HepG2 (cell line): ENCODE measurements around the gene EML2. TPM values are rescaled to one million over a fixed set of nuclear protein-coding genes. Genes with fewer than 3 reads are reported as not detected.
A peak's percentile ranks its signal among the peaks of the same experiment; 100 is the strongest.

Experiments
- ATAC-seq: fragments of 200-7000 bp; cut with Tn5 transposase; 3 replicates; pipeline ENCODE4 v1.9.1; 2020; ENCODE audit warnings: mild to moderate bottlenecking, moderate library complexity
- BruUV-seq: library from RNA; stranded (reverse); fragments of 400-500 nt; replicated peaks from 2 replicates; lab custom pipeline; 2021; lab: Mats Ljungman, UMichigan
- CTCF ChIA-PET: fragments of 300-600 bp; formaldehyde crosslinking; extraction: SDS; loops from one replicate; lab custom pipeline; 2021; ENCODE audit warnings: low total read pairs, inconsistent platforms, low intra/inter-chr PET ratio; lab: Yijun Ruan, JAX
- POLR2A ChIA-PET: fragments of 350-600 bp; sonication (Branson Sonifier 250); formaldehyde crosslinking; loops from one replicate; lab custom pipeline; 2020; ENCODE audit warnings: antibody characterized with exemption, inconsistent platforms; lab: Yijun Ruan, JAX
- DNase-seq: peaks from one replicate; pipeline ENCODE4 v3.0.0-alpha.2; 2015; ENCODE audit warnings: low spot score
- FAIRE-seq: peaks from 3 replicates; lab custom pipeline; 2011; peaks lifted over from hg19 to GRCh38; lab: Jason Lieb, UNC
- H2AFZ ChIP-seq: one replicate; pipeline ENCODE4 v1.6.1; 2011; ENCODE audit warnings: low read length, inconsistent platforms
- H3K27ac ChIP-seq: fragments of 300-600 bp; 3 replicates; pipeline ENCODE4 v1.8.0; 2011; ENCODE audit warnings: mixed run types, mild to moderate bottlenecking, mixed read lengths, low read length, inconsistent platforms; ENCODE audit not compliant: insufficient read depth; ENCODE audit errors: extremely low read length
- H3K27me3 ChIP-seq, 2 experiments: fragments of 200-600 bp in 1 of 2; 2 replicates in 1 of 2; 3 replicates in 1 of 2; pipeline versions ENCODE4 v1.6.0 to v1.8.0; 2011; ENCODE audit warnings: low read length in 2 of 2, mild to moderate bottlenecking in 2 of 2, moderate library complexity in 2 of 2, inconsistent platforms in 1 of 2; ENCODE audit not compliant: insufficient read depth in 2 of 2, control insufficient read depth in 1 of 2
- H3K36me3 ChIP-seq, 2 experiments: fragments of 200-600 bp in 1 of 2; replicated peaks in 1 of 2; 2 replicates in 1 of 2; 3 replicates in 1 of 2; pipeline versions ENCODE4 v1.5.1 to v1.8.0; 2011; ENCODE audit warnings: low read length in 2 of 2, inconsistent platforms in 1 of 2; ENCODE audit not compliant: insufficient read depth in 2 of 2, control insufficient read depth in 1 of 2
- H3K4me1 ChIP-seq: 2 replicates; pipeline ENCODE4 v1.5.1; 2012; ENCODE audit warnings: low read length, inconsistent platforms; ENCODE audit not compliant: insufficient read depth
- H3K4me2 ChIP-seq: 2 replicates; pipeline ENCODE4 v1.6.0; 2011; ENCODE audit warnings: low read depth, low read length, inconsistent platforms
- H3K4me3 ChIP-seq, 3 experiments: fragments of 200-600 bp in 1 of 3; sonication (generic), shearing (Covaris generic) in 1 of 3; replicated peaks in 1 of 3; 2 replicates each; pipeline ENCODE4 v1.5.1; 2011 to 2016; ENCODE audit warnings: low read length in 3 of 3, inconsistent platforms in 2 of 3, low read depth in 2 of 3, mild to moderate bottlenecking in 2 of 3, control low read depth in 1 of 3, mixed read lengths in 1 of 3; ENCODE audit not compliant: insufficient read depth in 1 of 3
- H3K79me2 ChIP-seq: one replicate; pipeline ENCODE4 v1.6.1; 2011; ENCODE audit warnings: low read length, inconsistent platforms; ENCODE audit not compliant: insufficient read depth
- H3K9ac ChIP-seq: 2 replicates; pipeline ENCODE4 v1.6.0; 2011; ENCODE audit warnings: mild to moderate bottlenecking, low read depth, low read length, inconsistent platforms; ENCODE audit not compliant: insufficient read depth
- H3K9me3 ChIP-seq: 2 replicates; pipeline ENCODE4 v1.5.1; 2012; ENCODE audit warnings: mild to moderate bottlenecking, low read length
- H4K20me1 ChIP-seq: 2 replicates; pipeline ENCODE4 v1.6.0; 2011; ENCODE audit warnings: inconsistent platforms, mild to moderate bottlenecking, low read length, moderate library complexity; ENCODE audit not compliant: insufficient read depth
- KDM5A ChIP-seq: fragments of 200-600 bp; sonication (generic); IDR thresholded peaks from 2 replicates; pipeline ENCODE4 v1.7.0; 2018; ENCODE audit warnings: antibody characterized with exemption, mild to moderate bottlenecking, low read length, borderline replicate concordance
- MAZ ChIP-seq, 2 experiments: sonication (generic) in 1 of 2; formaldehyde crosslinking in 1 of 2; IDR thresholded peaks; 2 replicates each; pipeline versions ENCODE4 v1.5.0 to v1.6.1; 2012 to 2020; ENCODE audit warnings: low read depth in 2 of 2, mild to moderate bottlenecking in 2 of 2, borderline replicate concordance in 1 of 2, improper control_type of control experiment in 1 of 2, low read length in 1 of 2, missing genetic modification reagents in 1 of 2, moderate library complexity in 1 of 2
- MXD4 ChIP-seq: IDR thresholded peaks from 2 replicates; pipeline ENCODE4 v1.6.1; 2016; ENCODE audit warnings: mild to moderate bottlenecking, missing biosample characterization, missing genetic modification reagents
- PLRG1 ChIP-seq: fragments of 450-650 bp; conservative IDR thresholded peaks from 2 replicates; pipeline ENCODE4 v1.6.1; 2016
- SP2 ChIP-seq: sonication (generic); formaldehyde crosslinking; IDR thresholded peaks from 2 replicates; pipeline ENCODE4 v1.5.1; 2020; ENCODE audit warnings: mild to moderate bottlenecking, missing genetic modification reagents
- YEATS2 ChIP-seq: sonication (generic); formaldehyde crosslinking; IDR thresholded peaks from 2 replicates; pipeline ENCODE4 v1.4.0; 2020; ENCODE audit warnings: missing genetic modification reagents, borderline replicate concordance
- ZNF235 ChIP-seq: sonication (generic); formaldehyde crosslinking; IDR thresholded peaks from 2 replicates; pipeline ENCODE4 v1.8.1; 2023; ENCODE audit warnings: mild to moderate bottlenecking, missing genetic modification reagents, borderline replicate concordance
- ZSCAN12 ChIP-seq: sonication (generic); formaldehyde crosslinking; IDR thresholded peaks from 2 replicates; pipeline ENCODE4 v1.9.0; 2021; ENCODE audit warnings: mild to moderate bottlenecking, missing genetic modification reagents
- WGBS: methylation state at CpG from one replicate; pipeline ENCODE4 v1.1.6; 2017; ENCODE audit warnings: low lambda C conversion rate; 5-methylcytosine and 5-hydroxymethylcytosine counted together
- in situ Hi-C: cut with HindIII; loops from 2 replicates; pipeline ENCODE4 v1.10.0; 2017; ENCODE audit warnings: low pct_unique_long_range_greater_than_20kb; ENCODE audit not compliant: extremely low pct_ligation_motif_present
- intact Hi-C: fragments of 100-400 bp; cut with micrococcal nuclease; formaldehyde crosslinking; loops from one replicate; pipeline ENCODE4 v1.10.0; 2022; ENCODE audit not compliant: unreplicated experiment
- polyA plus RNA-seq, 8 experiments: library from polyadenylated mRNA; depleted of rRNA in 3 of 8; stranded (reverse) in 7 of 8; unstranded in 1 of 8; fragments of >200 nt; fragmentation: Illumina TruSeq in 4 of 8; extraction: Trizol in 4 of 8; gene quantifications; 2 replicates each; pipeline versions ENCODE4 v1.2.1 to v1.2.3, GENCODE V29; 2011 to 2016; ENCODE audit warnings: low read depth in 4 of 8, missing spikeins in 1 of 8, mixed read lengths in 1 of 8; ENCODE audit not compliant: insufficient read depth in 1 of 8
- total RNA-seq, 5 experiments: library from RNA; depleted of rRNA; stranded (reverse); fragments of >200 nt; fragmentation: Illumina TruSeq; extraction: Trizol; gene quantifications; 2 replicates each; pipeline ENCODE4 v1.2.3, GENCODE V29; 2016; ENCODE audit warnings: low read depth in 1 of 5
- TF ChIP-seq, protein P1 (sequence below): sonication (generic); formaldehyde crosslinking; conservative IDR thresholded peaks from 2 replicates; pipeline ENCODE4 v1.5.0; 2020; ENCODE audit warnings: missing genetic modification reagents
- TF ChIP-seq, protein P2 (sequence below), 2 experiments: IDR thresholded peaks; 2 replicates each; pipeline ENCODE4 v1.6.1; 2011 to 2012; ENCODE audit warnings: low read length in 2 of 2, borderline replicate concordance in 1 of 2, low read depth in 1 of 2, mild to moderate bottlenecking in 1 of 2, moderate library complexity in 1 of 2

The EML2 gene
- total and polyA plus RNA-seq, 2 of the 13 experiments (the other 11 are each of a cell fraction or from before 2014, with no cell fraction given): 7.3 to 12.9 TPM

DNA sequence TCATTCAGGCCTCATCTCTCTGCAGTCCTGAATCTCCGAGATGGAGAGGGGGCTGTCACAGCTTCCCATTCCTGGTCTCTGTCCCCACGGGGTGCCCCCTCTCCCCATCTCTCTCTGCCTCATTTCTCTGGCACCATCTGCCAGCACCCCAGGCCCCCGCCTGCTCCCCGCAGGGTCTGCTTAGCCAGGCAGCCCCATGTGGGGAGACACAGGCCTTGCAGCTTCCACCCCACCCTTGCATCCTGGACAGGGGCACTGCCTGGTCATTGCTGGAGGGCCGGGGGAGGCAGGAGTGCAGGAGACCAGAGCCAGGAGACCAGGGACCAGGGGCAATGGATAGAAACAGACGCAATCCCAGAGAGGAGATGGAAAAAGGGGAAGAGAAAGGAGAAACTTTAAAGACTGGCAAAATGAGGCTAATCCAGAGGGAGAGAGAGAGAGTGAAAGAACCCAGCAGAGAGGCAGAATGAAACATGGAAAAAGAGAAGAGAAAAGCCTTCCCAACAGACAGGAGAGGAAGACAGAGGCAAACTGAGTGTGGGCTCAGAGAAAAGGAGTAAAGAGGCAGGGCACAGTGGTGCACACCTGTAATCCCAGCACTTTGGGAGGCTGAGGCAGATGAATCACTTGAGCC, 20.0 kb upstream of the EML2 start:
- Histone ChIP-seq H3K36me3 (no peaks in the 10 kb centered on the region), H3K4me3 (no peak overlapping the region), H3K27ac (no peak overlapping the region), H3K9ac (no peak overlapping the region), H3K79me2 (no peaks in the 10 kb centered on the region), H2AFZ (no peak overlapping the region), H3K9me3 (no peaks in the 10 kb centered on the region)
- BruUV-seq: no TSS peak
- no peak for FAIRE-seq
- ChIA-PET CTCF (no interaction called here), POLR2A (no interaction called here)
- no peak for TF ChIP-seq ZNF235 (CRISPR knock-in tag)
- TF ChIP-seq, all 625 proteins: peak for 0
- H3K4me1 ChIP-seq: peaks cover 39% of the 10 kb centered on the region
- H3K4me2 ChIP-seq: no peak overlapping the region
- ATAC-seq (peak; percentile 46), DNase-seq (no peak)
- H3K27me3 ChIP-seq: peaks cover 0 to 2% of the 10 kb centered on the region in 2 experiments; a peak in 1 of 5 replicates
- WGBS: 13% methylated on average over 6 of the region's 6 CpGs
- H4K20me1 ChIP-seq: no peaks in the 10 kb centered on the region
- intact Hi-C loops: no loop called here
- in situ Hi-C loops: no loop called here

DNA sequence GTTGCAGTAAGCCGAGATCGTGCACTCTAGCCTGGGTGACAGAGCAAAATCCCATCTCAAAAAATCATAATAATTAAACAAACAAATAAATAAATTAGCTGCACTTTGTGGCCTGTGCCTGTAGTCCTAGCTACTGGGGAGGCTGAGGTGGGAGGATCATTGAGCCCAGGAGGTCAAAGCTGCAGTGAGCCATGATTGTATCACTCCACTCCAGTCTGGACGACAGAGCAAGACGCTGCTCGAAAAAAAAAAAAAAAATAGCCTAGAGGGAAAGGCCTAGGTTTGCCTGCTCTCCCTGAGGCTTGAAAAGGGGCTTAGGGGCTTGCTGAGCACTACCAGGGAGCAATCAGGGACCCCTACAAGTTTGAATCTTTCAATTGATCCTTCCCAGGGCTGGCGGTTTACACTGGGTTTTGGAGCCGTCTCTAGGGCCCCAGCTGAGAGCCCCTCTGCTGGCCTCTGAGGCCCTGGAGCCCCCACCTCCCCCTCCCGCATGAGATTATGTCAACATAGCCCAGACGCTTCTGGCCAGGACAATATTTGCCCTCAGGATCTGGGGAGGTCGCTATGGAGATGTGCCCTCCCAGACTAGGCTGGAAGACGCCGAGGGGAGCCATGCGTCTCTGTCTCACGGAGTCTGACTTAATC, 18.4 kb upstream of the EML2 start:
- Histone ChIP-seq H3K4me1 (peaks cover 36% of the 10 kb centered on the region), H3K36me3 (no peaks in the 10 kb centered on the region), H3K27me3 (no peaks in the 10 kb centered on the region; a peak in 1 of 5 replicates), H2AFZ (no peak overlapping the region), H3K4me3 (peak overlapping the region; percentile 25 to 62 (median 30); a peak in 5 of 6 replicates), H3K4me2 (peak overlapping the region; percentile 72), H3K9me3 (no peaks in the 10 kb centered on the region), H3K27ac (no peak overlapping the region), H3K9ac (peak overlapping the region; percentile 49; the same call in 1 of the 2 replicates), H4K20me1 (no peaks in the 10 kb centered on the region), H3K79me2 (no peaks in the 10 kb centered on the region)
- POLR2A ChIA-PET: interaction anchor here (1.3 to 1.4 kb wide), 2 partner anchors 12 to 16 kb away, joined by 4 read pairs; no protein-coding TSS in a partner anchor
- intact Hi-C loops: no loop called here
- DNase-seq (peak; percentile 47), FAIRE-seq (peak; percentile 75), ATAC-seq (peak; percentile 63)
- CTCF ChIA-PET: no interaction called here
- BruUV-seq: no TSS peak
- in situ Hi-C loops: no loop called here
- WGBS: 1% methylated on average over 11 of the region's 14 CpGs
- TF ChIP-seq MAZ (IDR thresholded peaks at IDR 0.05; ENCODE audit: borderline replicate concordance, low read depth, low read length) (peak; percentile 58; the same call in 1 of the 2 replicates), MAZ (CRISPR knock-in tag; IDR thresholded peaks at IDR 0.05; ENCODE audit: low read depth) (peak; percentile 44; the same call in 1 of the 2 replicates), PLRG1 (no peak), MXD4 (CRISPR knock-in tag) (no peak), YEATS2 (no peak), SP2 (CRISPR knock-in tag) (no peak), KDM5A (no peak), ZSCAN12 (CRISPR knock-in tag) (no peak)
- TF ChIP-seq, protein P1, sequence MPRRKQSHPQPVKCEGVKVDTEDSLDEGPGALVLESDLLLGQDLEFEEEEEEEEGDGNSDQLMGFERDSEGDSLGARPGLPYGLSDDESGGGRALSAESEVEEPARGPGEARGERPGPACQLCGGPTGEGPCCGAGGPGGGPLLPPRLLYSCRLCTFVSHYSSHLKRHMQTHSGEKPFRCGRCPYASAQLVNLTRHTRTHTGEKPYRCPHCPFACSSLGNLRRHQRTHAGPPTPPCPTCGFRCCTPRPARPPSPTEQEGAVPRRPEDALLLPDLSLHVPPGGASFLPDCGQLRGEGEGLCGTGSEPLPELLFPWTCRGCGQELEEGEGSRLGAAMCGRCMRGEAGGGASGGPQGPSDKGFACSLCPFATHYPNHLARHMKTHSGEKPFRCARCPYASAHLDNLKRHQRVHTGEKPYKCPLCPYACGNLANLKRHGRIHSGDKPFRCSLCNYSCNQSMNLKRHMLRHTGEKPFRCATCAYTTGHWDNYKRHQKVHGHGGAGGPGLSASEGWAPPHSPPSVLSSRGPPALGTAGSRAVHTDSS (CRISPR knock-in tag): no peak
- TF ChIP-seq, protein P2, sequence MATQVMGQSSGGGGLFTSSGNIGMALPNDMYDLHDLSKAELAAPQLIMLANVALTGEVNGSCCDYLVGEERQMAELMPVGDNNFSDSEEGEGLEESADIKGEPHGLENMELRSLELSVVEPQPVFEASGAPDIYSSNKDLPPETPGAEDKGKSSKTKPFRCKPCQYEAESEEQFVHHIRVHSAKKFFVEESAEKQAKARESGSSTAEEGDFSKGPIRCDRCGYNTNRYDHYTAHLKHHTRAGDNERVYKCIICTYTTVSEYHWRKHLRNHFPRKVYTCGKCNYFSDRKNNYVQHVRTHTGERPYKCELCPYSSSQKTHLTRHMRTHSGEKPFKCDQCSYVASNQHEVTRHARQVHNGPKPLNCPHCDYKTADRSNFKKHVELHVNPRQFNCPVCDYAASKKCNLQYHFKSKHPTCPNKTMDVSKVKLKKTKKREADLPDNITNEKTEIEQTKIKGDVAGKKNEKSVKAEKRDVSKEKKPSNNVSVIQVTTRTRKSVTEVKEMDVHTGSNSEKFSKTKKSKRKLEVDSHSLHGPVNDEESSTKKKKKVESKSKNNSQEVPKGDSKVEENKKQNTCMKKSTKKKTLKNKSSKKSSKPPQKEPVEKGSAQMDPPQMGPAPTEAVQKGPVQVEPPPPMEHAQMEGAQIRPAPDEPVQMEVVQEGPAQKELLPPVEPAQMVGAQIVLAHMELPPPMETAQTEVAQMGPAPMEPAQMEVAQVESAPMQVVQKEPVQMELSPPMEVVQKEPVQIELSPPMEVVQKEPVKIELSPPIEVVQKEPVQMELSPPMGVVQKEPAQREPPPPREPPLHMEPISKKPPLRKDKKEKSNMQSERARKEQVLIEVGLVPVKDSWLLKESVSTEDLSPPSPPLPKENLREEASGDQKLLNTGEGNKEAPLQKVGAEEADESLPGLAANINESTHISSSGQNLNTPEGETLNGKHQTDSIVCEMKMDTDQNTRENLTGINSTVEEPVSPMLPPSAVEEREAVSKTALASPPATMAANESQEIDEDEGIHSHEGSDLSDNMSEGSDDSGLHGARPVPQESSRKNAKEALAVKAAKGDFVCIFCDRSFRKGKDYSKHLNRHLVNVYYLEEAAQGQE (IDR thresholded peaks at IDR 0.05; ENCODE audit: borderline replicate concordance in 1 of 2, low read depth in 1 of 2, low read length in 2 of 2): no peak
